HuH-7 (cell line): ENCODE results near the gene PLAA.

Source experiments
- DNase-seq: peaks from one replicate; pipeline ENCODE4 v3.0.0; 2011; ENCODE audit warnings: low spot score

PLAA gene

GRCh38 chr9:26946753-26947727, at the start of gene PLAA:
Gene PLAA, minus strand, starts transcription at chr9:26947242. Its CDS starts 197 bp downstream, at chr9:26947045.
- peak; percentile 68 for DNase-seq

GRCh38 chr9:26995810-26996209, 48.8 kb upstream of the PLAA start:
- no peak for DNase-seq

GRCh38 chr9:26983340-26983739, 36.3 kb upstream of the PLAA start:
- no peak for DNase-seq

- DNase-seq: peak; percentile 1
Observed at GRCh38 chr9:26975728-26976707, 29.0 kb upstream of the PLAA start.

- no peak for DNase-seq
Observed at GRCh38 chr9:26974927-26975326, 27.9 kb upstream of the PLAA start.

GRCh38 chr9:26973989-26974388, 26.9 kb upstream of the PLAA start:
- no peak for DNase-seq

- DNase-seq: no peak
Observed at GRCh38 chr9:26971721-26972120, 24.7 kb upstream of the PLAA start.

- no peak for DNase-seq
Observed at GRCh38 chr9:26956860-26957233, 9.8 kb upstream of the PLAA start.

GRCh38 chr9:26955921-26956859, 9.1 kb upstream of the PLAA start, which contains the start of gene IFT74:
Gene IFT74, plus strand, starts transcription at chr9:26956412. Its CDS starts 5,556 bp downstream, at chr9:26961968.
- peak; percentile 82 for DNase-seq

GRCh38 chr9:26955222-26955903, 8.3 kb upstream of the PLAA start:
- DNase-seq: no peak

GRCh38 chr9:26954050-26954508, 7.0 kb upstream of the PLAA start:
- no peak for DNase-seq

- no peak for DNase-seq
Observed at GRCh38 chr9:26951794-26952193, 4.8 kb upstream of the PLAA start.

GRCh38 chr9:26950521-26950920, 3.5 kb upstream of the PLAA start:
- DNase-seq: no peak

- DNase-seq: no peak
Observed at GRCh38 chr9:26949637-26950069, 2.6 kb upstream of the PLAA start.

GRCh38 chr9:26947736-26948135, 694 bp upstream of the PLAA start:
- no peak for DNase-seq

- no peak for DNase-seq
Observed at GRCh38 chr9:26945591-26945990, 1.5 kb downstream of the PLAA start.

- no peak for DNase-seq
Observed at GRCh38 chr9:26940779-26941178, 6.3 kb downstream of the PLAA start.

GRCh38 chr9:26939955-26940711, 6.9 kb downstream of the PLAA start:
- DNase-seq: no peak

GRCh38 chr9:26937816-26938371, 9.1 kb downstream of the PLAA start:
- DNase-seq: no peak
